Putamen (tissue), 1 donor: ENCODE results near the gene CGB1.
A peak's percentile ranks its signal among the peaks of the same experiment; 100 is the strongest.

Experiments
- DNase-seq: peaks from one replicate; pipeline ENCODE4 v3.0.0-alpha.2; 2016; ENCODE audit warnings: low spot score

The CGB1 gene

DNA sequence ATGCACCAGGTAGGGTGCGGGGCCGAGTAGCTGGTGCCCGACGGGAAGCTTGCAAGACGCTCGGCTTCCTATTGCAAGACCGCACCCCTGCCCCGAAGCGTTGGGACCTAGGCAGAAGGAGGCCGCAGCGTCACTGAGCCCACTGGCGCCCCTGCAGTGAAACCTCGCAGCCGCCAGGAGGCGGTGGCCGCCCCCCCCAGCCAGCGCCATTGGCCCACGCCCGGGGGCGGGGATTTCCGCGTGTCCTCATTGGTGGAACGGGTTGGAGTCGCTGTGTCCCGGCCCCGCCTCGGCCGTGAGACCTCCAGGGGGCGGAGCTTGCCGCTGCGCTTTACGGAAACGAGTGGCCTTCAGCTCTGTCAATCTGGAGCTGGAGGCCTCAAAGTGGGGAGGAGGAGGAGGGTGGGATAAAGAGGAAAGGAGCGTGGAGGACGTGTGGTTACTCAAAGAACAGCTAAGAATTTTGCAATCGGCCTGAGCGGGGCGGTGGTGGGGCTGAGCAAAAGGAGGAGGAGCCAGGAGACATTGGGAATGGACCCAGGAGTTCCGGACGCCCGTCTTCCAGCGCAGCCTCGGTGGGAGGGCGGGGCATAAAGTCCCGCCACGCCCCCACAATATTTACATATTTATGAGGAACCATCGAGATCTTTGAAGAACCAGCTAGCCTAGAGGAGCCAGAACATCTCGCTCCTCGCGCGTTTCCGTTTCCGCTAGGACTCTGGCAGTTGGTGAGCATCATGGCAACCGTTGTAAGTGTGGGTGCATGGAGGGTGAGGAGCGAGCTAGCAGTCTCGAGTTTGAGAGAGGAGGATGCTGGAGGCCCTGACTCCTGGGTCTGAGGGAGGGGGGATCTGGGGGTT lies 43.3 kb downstream of the CGB1 start, which contains the start of the genes GYS1 and RUVBL2:
Gene GYS1, minus strand, starts transcription at position 135 of the 860 bp plus-strand sequence. CDS start 197 bp downstream, outside the sequence.
Gene RUVBL2, plus strand, starts transcription at position 713 of the 860 bp plus-strand sequence. Its CDS starts 25 bp downstream, at position 738.
- DNase-seq = peak; percentile 99

DNA sequence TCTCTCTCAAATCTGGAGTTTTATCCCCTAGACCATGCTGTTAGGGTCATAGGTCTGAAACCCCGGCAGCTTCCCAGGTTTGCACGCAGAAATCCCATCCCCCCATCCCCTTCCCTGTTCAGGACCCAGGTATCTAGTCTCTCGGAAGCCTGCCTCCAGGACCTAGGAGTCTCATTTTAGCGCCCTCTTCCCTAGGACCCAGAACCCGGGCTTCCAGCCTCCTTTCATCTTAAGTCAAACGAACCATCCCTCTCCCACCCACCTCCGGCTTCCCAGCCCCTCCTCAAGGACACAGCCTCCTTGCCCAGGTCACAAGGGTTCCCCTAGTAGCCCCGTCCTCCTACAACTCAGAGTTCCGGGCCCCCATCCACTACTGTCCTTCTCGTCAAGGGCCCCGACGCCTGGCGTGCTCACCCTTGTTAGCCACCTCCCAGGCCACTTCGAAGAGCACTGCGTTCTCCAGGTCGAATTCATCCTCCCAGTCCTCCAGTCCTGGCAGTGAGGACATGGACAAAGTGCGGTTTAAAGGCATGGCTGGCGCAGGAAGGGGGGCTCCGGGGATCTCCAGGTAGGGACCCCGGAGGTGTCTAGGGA lies 44.0 kb downstream of the CGB1 start:
- no peak for DNase-seq

DNA sequence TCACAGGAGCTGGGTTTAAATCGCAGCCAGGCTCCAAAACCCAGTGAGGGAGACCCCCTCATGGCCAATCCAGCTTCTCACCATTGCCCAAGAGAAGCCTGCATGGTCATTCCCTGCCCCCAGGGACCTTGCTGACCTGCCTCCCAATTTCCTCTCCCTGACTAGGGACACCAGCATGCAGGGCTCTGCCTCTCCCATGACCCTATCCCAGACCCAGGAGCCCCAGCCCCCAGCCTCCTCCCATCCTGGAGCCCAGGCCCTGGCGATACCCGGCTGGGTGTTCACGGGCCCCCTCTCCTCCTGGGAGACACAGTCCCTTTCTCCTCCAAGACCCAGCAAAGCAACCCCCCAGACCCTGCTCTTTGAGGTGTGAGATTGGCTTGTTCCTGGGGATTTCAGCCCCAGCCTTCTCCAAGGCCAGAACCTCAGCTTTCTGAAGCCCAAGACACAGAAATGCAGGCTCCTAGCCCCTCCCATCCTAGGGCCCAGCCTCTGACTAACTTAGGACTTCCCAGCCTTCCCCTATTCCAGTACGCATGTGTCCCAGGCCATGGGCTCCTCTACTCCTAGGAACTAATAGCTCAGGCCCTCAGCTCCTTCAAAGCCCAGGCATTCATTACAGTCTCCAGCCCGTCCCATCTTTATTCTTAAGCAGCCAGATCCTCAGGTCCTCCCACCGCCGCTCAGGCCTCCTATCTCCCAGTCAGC lies 44.7 kb downstream of the CGB1 start:
- peak; percentile 25 for DNase-seq

- no peak for DNase-seq
These were observed 45.6 kb downstream of the CGB1 start for GRCh38 chr19:48991011-48991609.

DNA sequence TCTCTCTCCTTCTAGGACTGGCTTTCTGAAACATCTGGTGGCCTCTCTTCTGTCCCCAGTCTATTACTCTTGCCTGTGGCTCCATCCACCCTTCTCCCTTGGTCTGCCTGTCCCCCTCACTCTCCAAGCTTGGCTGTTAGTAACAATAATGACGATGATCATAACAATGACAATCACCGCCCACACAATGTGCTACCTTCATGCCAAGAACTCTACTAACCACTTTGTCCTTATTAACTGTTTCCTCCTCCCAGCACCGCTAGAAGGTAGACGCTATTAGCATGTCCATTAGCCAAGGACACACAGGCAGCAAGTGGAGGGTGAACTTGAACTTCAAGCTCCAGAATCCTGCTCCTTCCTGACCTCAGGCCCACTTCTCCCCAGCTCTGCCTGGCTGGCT lies 46.3 kb downstream of the CGB1 start:
- no peak for DNase-seq

DNA sequence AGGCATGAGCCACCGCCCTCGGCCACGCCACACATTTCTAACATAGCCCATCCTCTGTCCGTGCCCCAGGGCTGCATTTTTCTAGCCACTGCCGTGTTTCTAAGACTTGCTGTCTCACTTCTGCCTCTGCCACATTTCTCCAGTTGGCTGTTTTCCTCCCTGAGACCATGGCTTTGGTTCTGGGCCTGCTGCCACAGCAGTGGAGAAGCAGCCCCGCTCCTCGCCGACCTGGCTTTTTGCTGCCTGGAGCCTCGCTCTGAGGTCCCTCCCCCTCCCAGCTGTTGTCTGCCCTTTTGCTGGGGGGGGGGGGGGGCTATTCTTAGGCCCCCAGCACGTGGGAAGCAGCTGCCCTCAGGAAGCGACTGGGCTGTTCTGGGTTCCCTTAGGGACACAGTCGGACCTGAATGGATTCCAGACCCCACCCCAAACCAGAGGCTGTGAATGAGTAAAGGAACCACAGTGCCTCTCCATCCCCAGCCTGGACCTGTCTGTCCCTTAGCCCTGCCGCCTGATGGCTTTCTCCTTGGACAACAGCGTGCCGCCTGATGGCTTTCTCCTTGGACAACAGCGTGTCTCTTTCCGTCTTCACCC lies 46.9 kb downstream of the CGB1 start:
- DNase-seq = no peak

GRCh38 chr19:48988860-48989259 lies 47.8 kb downstream of the CGB1 start:
- no peak for DNase-seq

- DNase-seq = no peak
These were observed 48.4 kb downstream of the CGB1 start for GRCh38 chr19:48988286-48988685.

DNA sequence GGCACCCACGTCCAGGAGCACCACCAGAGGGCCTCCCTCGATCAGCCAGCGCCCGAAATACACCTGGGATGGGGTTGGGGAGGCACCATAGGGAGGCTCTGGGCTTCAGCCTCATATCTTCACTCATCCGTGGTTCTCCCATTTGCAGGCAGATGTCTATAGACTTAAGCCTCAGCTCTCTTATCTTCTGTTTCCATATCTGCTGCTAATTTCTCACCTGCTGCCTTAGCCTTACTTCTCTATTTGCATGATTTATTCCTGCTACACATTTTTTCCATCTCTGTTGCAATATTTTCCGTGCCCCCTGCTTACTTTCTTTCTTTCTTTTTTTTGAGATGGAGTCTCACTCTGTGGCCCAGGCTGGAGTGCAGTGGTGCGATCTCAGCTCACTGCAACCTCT lies 49.4 kb downstream of the CGB1 start:
- no peak for DNase-seq

DNA sequence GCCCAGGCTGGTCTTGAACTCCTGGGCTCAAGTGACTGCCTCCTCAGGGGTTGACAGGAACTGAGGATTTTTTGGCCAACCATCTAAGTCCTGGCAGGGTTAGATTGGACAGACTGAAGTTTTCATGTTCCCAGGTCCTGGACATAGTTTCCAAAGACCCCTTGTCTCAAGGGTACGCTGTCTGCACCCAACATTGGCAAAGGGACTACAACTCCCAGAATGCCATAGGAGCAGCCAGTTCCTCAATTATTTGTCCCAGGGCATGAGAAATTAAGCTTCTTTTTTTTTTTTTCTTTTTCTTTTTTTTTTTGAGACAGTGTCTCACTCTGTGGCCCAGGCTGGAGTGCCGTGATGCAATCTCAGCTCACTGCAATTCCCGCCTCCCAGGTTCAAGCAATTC lies 50.5 kb downstream of the CGB1 start:
- DNase-seq = no peak

- no peak for DNase-seq
These were observed 51.0 kb downstream of the CGB1 start for GRCh38 chr19:48985711-48986110.
